GM12878 (cell line): ENCODE data around the gene MAP1LC3A.
A peak's percentile ranks its signal among the peaks of the same experiment; 100 is the strongest.

Source experiments
- CEBPB ChIP-seq, 2 experiments: fragments of 150-350 bp in 1 of 2; IDR thresholded peaks; 2 replicates each; pipeline ENCODE4 v1.6.1; 2012 to 2014; ENCODE audit warnings: low read depth in 2 of 2, low read length in 2 of 2, borderline replicate concordance in 1 of 2, inconsistent platforms in 1 of 2
- CREB1 ChIP-seq: IDR thresholded peaks from 2 replicates; pipeline ENCODE4 v1.6.1; 2012; ENCODE audit warnings: low read depth, mild to moderate bottlenecking, inconsistent platforms
- CTCF ChIP-seq, 3 experiments: IDR thresholded peaks in 2 of 3; conservative IDR thresholded peaks in 1 of 3; 2 replicates each; pipeline ENCODE4 v1.5.1; 2011; ENCODE audit warnings: low read depth in 3 of 3, low read length in 3 of 3, mild to moderate bottlenecking in 3 of 3, control low read depth in 2 of 3, moderate library complexity in 2 of 3, inconsistent platforms in 1 of 3, mixed read lengths in 1 of 3; ENCODE audit not compliant: control insufficient read depth in 2 of 3, insufficient read depth in 1 of 3; ENCODE audit errors: extremely low read depth in 1 of 3
- ELK1 ChIP-seq: IDR thresholded peaks from 2 replicates; pipeline ENCODE4 v1.6.1; 2012; ENCODE audit warnings: low read depth, low read length, improper control_type of control experiment
- KAT2A ChIP-seq: conservative IDR thresholded peaks from 2 replicates; pipeline ENCODE4 v1.6.1; 2011; ENCODE audit warnings: low read depth, low read length; ENCODE audit not compliant: control insufficient read depth
- MYC ChIP-seq: IDR thresholded peaks from 2 replicates; pipeline ENCODE4 v1.6.1; 2011; ENCODE audit warnings: mild to moderate bottlenecking, low read length, moderate library complexity, inconsistent platforms; ENCODE audit not compliant: insufficient read depth, insufficient replicate concordance, insufficient read length, severe bottlenecking
- NKRF ChIP-seq: fragments of 450-650 bp; conservative IDR thresholded peaks from 2 replicates; pipeline ENCODE4 v1.6.1; 2017; ENCODE audit warnings: mild to moderate bottlenecking, moderate library complexity
- NR2C2 ChIP-seq: IDR thresholded peaks from 2 replicates; pipeline ENCODE4 v1.6.1; 2011; ENCODE audit warnings: borderline replicate concordance, low read depth; ENCODE audit not compliant: control insufficient read depth, insufficient read length
- POLR2A ChIP-seq: IDR thresholded peaks from 2 replicates; pipeline ENCODE4 v1.6.1; 2011; ENCODE audit warnings: low read depth, mild to moderate bottlenecking, low read length
- POLR2AphosphoS5 ChIP-seq: IDR thresholded peaks from 2 replicates; pipeline ENCODE4 v1.6.1; 2011; ENCODE audit warnings: mild to moderate bottlenecking, low read length, inconsistent platforms
- RFX5 ChIP-seq: IDR thresholded peaks from 2 replicates; pipeline ENCODE4 v1.6.1; 2011; ENCODE audit warnings: low read depth, low read length, improper control_type of control experiment
- SMC3 ChIP-seq: IDR thresholded peaks from 2 replicates; pipeline ENCODE4 v1.6.1; 2011; ENCODE audit warnings: low read length, improper control_type of control experiment, borderline replicate concordance
- SP1 ChIP-seq: IDR thresholded peaks from one replicate; pipeline ENCODE4 v1.6.1; 2011; ENCODE audit warnings: low read depth, low read length

GRCh38 chr20:34515484-34516246, 42.9 kb upstream of the MAP1LC3A start:
- TF ChIP-seq CTCF (IDR thresholded peaks at IDR 0.05 in 2 of 3, conservative IDR thresholded peaks at IDR 0.05 in 1 of 3; ENCODE audit: control insufficient read depth in 2 of 3, extremely low read depth in 1 of 3, insufficient read depth in 1 of 3, low read depth in 3 of 3, low read length in 3 of 3) (no peak), SMC3 (no peak), SP1 (no peak), POLR2AphosphoS5 (peak; percentile 76), KAT2A (no peak), MYC (no peak), ELK1 (no peak), RFX5 (no peak), NR2C2 (peak; percentile 77), CREB1 (no peak; the same call in 1 of the 2 replicates), POLR2A (peak; percentile 69; the same call in 1 of the 2 replicates), NKRF (no peak; the same call in 1 of the 2 replicates), CEBPB (IDR thresholded peaks at IDR 0.05; ENCODE audit: borderline replicate concordance in 1 of 2, low read depth in 2 of 2, low read length in 2 of 2) (no peak)
